D721Med (cell line): ENCODE results near the gene PIK3CD.

ENCODE experiments used
- DNase-seq: peaks from one replicate; pipeline ENCODE4 v3.0.0; 2011; ENCODE audit warnings: low spot score; ENCODE audit not compliant: insufficient read length
- FAIRE-seq: peaks from 2 replicates; lab custom pipeline; 2011; peaks lifted over from hg19 to GRCh38; lab: Jason Lieb, UNC
- TF ChIP-seq, protein P1 (sequence below): IDR thresholded peaks from 2 replicates; pipeline ENCODE4 v1.5.1; 2012; ENCODE audit warnings: mild to moderate bottlenecking, control low read depth; ENCODE audit not compliant: insufficient read depth; ENCODE audit errors: missing control alignments

PIK3CD gene

DNA sequence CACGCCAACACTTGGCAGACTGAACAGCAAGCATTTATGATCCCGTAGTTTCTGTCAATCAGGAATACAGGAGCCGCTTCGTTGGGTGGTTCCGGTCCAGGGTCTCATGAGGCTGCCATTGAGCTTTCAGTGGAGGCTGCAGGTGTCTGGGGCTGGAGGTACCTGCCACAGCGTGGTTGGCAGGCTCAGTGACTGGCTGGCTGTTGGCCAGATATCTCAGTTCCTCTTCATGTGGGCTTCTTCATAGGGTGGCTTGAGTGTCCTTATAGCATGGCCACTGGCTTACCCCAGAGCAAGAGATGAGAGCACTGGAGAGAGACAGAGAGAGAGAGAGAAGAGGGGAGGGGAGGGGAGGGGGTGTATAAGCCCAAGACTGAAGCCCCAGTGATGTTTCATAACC lies 29.3 kb downstream of the PIK3CD start:
- TF ChIP-seq, protein P1, sequence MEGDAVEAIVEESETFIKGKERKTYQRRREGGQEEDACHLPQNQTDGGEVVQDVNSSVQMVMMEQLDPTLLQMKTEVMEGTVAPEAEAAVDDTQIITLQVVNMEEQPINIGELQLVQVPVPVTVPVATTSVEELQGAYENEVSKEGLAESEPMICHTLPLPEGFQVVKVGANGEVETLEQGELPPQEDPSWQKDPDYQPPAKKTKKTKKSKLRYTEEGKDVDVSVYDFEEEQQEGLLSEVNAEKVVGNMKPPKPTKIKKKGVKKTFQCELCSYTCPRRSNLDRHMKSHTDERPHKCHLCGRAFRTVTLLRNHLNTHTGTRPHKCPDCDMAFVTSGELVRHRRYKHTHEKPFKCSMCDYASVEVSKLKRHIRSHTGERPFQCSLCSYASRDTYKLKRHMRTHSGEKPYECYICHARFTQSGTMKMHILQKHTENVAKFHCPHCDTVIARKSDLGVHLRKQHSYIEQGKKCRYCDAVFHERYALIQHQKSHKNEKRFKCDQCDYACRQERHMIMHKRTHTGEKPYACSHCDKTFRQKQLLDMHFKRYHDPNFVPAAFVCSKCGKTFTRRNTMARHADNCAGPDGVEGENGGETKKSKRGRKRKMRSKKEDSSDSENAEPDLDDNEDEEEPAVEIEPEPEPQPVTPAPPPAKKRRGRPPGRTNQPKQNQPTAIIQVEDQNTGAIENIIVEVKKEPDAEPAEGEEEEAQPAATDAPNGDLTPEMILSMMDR: no peak
- no peak for FAIRE-seq
- DNase-seq: no peak

DNA sequence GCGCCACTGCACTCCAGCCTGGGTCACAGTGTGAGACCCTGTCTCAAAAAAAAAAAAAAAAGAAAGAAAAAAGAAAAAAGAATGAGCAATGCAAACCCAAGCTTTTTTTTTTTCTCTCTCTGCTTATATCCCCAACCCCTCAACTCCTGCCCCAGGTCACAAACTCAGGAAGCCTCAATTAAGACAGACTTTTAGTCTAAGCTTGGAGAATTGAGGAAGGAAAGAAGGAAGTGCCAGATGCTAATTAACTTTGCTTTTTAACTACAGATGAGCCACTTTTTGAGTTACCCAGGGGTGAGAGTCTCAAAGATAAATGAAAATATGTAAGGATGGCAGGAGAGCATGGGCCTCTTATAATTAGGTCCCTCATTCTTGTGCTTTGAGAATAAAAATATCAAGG lies 33.3 kb downstream of the PIK3CD start:
- DNase-seq: no peak
- FAIRE-seq: no peak
- TF ChIP-seq, protein P1: no peak

DNA sequence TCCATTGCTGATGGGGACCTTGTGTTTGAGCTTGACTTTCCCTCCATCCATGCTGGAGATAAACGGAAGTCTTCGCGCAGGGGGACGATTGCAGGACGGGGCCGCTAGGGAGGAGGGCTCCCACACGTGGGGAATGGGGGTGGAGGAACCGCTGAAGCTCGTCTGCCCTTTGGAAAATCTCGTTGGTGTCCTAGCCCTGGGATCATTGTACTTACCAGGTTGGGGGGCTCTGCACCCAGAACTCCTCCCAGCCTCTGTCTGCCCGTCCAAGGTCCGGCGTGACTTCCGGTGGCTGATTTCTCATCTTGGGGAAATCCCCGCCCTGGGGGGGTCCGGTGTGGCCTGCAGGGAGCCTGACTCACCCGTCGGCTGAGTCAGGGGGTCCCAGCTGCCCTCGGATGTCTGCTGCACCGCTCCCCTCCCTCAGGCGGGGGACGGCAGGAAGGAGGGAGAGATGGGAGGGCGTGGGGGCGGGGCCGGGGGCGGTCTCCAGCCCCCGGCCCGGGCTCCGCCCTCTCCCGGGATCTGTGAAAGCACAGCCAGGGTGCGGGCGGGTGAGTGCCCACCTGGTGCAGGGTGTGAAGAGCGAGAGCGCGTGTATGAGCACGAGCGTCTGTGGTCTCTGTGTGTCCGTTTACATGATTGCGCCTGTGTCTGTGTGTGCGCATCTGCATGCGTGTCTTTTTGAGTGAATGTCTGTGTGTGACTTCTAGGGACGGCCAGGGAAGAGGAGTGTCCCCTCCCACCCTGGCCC lies 35.8 kb downstream of the PIK3CD start:
- DNase-seq (peak; percentile 62), FAIRE-seq (no peak)
- TF ChIP-seq, protein P1: no peak

DNA sequence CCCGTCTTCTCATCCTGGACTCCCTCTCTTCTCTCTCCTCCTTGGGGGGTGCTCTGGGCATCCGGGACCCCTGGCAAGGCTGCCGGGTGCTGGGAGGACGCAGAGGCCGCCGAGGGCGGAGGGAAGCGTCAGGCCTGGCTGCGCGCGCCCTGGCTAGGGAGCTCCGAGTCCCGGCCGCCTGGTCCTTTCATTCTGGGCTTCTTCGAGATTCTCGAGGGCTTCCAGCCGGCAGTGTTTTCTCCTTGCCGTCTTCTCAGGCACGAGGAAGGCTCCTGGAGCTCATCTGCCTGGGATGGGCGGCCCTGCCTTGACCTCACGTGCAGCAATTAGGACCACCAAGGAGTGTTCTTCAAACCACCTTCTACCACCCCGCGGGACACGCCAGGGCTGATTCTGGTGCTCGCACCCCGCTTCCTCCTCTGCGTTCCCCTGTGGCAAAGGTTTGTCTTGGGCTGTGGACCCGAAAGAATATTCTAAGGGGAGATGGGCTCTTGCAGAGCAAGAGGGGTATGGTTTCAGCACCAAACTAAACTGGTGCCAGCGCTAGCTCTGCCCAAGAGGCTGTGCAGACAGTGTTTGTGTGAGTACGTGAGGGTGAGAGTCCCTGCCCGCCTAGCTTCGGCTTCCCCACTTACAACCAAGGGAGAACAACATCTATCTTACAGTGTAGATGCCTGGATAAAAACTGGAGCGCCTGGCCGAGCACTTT lies 36.5 kb downstream of the PIK3CD start:
- no peak for FAIRE-seq
- TF ChIP-seq, protein P1: no peak
- DNase-seq: no peak

DNA sequence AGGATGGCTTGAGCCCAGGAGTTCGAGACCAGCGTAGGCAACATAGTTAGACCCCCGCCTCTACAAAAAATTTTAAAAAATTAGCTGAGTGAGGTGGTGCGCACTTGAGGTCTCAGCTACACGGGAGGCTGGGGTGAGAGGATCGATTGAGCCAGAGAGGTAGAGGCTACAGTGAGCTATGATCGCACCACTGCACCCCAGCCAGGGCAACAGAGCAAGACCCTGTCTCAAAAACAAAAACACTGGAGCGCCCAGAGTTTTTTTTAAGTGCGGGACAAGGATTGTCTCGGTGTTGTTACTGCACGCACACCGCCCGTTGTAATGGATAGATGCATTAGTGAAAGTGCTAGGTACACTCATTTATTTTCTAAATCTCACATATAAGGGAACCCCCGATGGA lies 37.1 kb downstream of the PIK3CD start:
- DNase-seq: no peak
- TF ChIP-seq, protein P1: no peak
- FAIRE-seq: no peak

DNA sequence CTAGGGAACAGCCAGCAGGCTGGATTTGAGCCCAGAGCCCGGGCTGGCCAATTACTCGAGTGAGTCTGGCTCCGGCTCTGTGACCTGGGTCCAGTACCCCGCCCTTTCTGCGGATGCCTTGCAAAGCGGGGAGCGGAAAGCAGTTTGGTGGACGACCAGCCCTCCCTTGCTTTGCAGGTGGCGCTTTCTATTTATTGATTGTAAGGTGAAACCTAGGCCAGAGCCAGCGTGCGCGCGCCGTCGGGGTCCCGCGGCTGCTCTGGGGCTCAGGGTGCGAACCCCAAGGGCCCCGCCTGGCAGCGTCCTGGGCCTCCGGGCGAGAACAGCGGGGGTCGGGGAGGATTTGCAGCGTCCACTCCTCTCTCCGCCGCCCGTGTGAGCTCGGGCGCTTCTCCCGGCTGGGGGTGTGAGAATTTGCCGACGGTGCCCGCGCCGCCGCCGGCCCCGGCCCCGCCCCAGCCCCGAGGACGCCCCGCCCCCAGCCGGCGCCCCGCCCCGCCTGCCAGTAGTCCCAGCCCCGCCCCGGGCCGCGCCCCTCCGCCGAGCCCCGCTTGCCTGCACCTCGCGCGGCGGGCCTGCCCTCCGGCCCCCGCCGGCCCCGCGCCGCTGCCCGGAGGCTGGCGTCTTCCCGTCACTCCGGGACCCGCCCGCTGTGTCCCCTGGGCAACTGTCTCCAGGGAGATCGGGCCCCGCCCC lies 37.6 kb downstream of the PIK3CD start:
- DNase-seq (peak; percentile 25), FAIRE-seq (no peak)
- TF ChIP-seq, protein P1: no peak
